ENCODE measurements around the gene GSTA1. TPM values are rescaled to one million over a fixed set of nuclear protein-coding genes. Genes with fewer than 3 reads are reported as not detected.
"Not testable (repeated sequence)": the region's sequence is repeated elsewhere in the genome, so short reads cannot be mapped to it uniquely, and the experiment has no call there.

The GSTA1 gene
- total RNA-seq, 6 experiments from 2014 or later, result 16.1 to 2,332 (median 522) TPM

DNA sequence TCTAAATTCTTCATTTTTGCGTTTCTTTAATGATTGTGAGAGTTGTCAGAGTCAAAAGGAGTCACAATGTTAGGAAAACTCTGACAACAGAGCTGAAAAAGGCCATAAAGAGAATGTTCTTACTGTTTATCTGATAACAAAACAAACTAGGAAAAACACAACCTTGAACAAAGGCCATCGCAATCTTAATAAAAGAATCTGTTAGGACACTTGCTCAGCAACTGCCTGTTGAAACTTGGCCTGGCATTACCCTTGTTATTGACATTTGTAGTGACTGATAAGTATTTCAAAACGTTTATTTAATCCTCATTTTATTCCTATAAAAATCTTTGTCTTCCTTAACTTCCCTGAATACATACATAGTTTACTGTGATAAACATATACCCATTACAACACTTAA is 15.7 kb downstream of the GSTA1 start:
- intact Hi-C loops (cut with DNase I), result no loop called here
- no peak for TF ChIP-seq POLR2A (IDR thresholded peaks at IDR 0.05)
- TF ChIP-seq, protein P1, sequence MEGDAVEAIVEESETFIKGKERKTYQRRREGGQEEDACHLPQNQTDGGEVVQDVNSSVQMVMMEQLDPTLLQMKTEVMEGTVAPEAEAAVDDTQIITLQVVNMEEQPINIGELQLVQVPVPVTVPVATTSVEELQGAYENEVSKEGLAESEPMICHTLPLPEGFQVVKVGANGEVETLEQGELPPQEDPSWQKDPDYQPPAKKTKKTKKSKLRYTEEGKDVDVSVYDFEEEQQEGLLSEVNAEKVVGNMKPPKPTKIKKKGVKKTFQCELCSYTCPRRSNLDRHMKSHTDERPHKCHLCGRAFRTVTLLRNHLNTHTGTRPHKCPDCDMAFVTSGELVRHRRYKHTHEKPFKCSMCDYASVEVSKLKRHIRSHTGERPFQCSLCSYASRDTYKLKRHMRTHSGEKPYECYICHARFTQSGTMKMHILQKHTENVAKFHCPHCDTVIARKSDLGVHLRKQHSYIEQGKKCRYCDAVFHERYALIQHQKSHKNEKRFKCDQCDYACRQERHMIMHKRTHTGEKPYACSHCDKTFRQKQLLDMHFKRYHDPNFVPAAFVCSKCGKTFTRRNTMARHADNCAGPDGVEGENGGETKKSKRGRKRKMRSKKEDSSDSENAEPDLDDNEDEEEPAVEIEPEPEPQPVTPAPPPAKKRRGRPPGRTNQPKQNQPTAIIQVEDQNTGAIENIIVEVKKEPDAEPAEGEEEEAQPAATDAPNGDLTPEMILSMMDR (IDR thresholded peaks at IDR 0.05), result no peak
- peak overlapping the region in 2 of 3 donors; percentile 65 to 96 for H3K27ac ChIP-seq
- WGBS (ENCODE audit: insufficient coverage, low coverage, low lambda C conversion rate, missing lambda C conversion rate), result 26% methylated on average over 3 of the region's 3 CpGs
- peak overlapping the region; percentile 2 to 63 (median 53) for H3K4me3 ChIP-seq
- H3K9me3 ChIP-seq, result no peaks in the 10 kb centered on the region
- DNase-seq (no peak), ATAC-seq (peak; percentile 31 to 82 (median 71))
- no peaks in the 10 kb centered on the region for H3K27me3 ChIP-seq
- peaks cover 0 to 7% (median 0%) of the 10 kb centered on the region in 4 donors for H3K4me1 ChIP-seq
- peaks cover 0 to 15% (median 3%) of the 10 kb centered on the region in 4 donors for H3K36me3 ChIP-seq

DNA sequence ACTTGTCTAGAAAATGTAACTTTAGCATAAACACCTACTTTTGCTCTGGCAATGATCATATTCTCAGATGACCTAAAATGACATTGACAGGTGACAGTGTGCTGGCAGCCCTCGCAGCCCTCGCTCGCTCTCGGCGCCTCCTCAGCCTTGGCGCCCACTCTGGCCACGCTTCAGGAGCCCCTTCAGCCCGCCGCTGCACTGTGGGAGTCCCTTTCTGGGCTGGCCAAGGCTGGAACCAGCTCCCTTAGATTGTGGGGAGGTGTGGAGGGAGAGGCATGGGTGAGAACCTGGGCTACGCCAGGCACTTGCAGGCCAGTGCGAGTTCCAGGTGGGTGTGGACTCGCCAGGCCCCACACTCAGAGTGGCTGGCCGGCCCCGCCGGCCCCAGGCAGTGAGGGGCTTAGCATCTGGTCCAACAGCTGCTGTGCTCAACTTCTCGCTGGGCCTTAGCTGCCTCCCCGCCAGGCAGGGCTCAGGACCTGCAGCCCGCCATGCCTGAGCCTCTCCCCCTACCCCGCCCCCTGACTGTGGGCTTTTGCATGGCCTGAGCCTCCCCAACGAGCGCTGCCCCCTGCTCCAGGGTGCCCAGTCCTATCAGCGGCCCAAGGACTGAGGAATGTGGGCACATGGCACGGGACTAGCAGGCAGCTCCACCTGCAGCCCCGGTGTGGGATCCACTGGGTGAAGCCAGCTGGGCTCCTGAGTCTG is 17.2 kb downstream of the GSTA1 start:
- WGBS (ENCODE audit: insufficient coverage, low coverage, low lambda C conversion rate, missing lambda C conversion rate), result 65% methylated on average over 2 of the region's 24 CpGs
- H3K27ac ChIP-seq, result peak overlapping the region in 1 of 3 donors; percentile 45
- H3K9me3 ChIP-seq, result no peaks in the 10 kb centered on the region
- DNase-seq (peak in 1 of 3 donors; percentile 53), ATAC-seq (no peak)
- no peak overlapping the region for H3K4me3 ChIP-seq
- TF ChIP-seq, protein P1 (IDR thresholded peaks at IDR 0.05), result no peak
- TF ChIP-seq POLR2A (IDR thresholded peaks at IDR 0.05), result no peak
- intact Hi-C loops (cut with DNase I), result no loop called here
- peaks cover 0 to under 1% (median 0%) of the 10 kb centered on the region in 4 donors for H3K36me3 ChIP-seq
- H3K27me3 ChIP-seq, result no peaks in the 10 kb centered on the region
- peaks cover 0 to 7% (median 0%) of the 10 kb centered on the region in 4 donors for H3K4me1 ChIP-seq

DNA sequence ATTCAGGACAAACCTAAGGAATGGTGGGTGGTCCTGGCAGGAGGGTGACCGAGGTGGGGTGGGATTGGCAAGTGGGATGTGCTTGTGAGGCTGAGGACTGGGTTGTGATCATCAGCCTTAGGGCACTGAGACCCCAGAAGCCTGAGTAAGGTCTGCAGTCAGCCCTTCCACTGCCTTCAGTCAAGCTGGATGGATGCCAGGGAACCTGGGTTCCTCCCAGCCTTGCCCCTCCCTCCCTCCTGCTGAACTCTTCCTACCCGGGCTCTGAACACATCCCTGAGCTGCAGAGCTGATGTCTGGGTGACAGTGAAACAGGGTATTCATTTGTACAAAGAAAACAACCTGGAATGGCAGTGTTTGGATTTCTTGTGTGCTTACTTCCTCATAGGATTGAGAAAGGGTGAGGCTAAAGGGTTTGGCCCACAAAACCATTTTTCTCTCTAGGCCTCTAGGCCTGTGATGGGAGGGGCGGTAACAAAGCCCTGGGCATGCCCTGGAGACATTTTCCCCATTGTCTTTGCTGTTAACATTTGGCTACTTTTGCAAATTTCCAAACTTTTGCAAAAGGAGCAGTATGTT is 20.8 kb downstream of the GSTA1 start:
- H3K9me3 ChIP-seq; H3K27ac ChIP-seq; intact Hi-C loops (cut with DNase I); H3K36me3 ChIP-seq; H3K27me3 ChIP-seq; H3K4me3 ChIP-seq; H3K4me1 ChIP-seq; DNase-seq: not testable (repeated sequence)
- 50% methylated on average over 2 of the region's 3 CpGs for WGBS (ENCODE audit: insufficient coverage, low coverage, low lambda C conversion rate, missing lambda C conversion rate)
- ATAC-seq, result peak in 1 of 4 donors; percentile 48

DNA sequence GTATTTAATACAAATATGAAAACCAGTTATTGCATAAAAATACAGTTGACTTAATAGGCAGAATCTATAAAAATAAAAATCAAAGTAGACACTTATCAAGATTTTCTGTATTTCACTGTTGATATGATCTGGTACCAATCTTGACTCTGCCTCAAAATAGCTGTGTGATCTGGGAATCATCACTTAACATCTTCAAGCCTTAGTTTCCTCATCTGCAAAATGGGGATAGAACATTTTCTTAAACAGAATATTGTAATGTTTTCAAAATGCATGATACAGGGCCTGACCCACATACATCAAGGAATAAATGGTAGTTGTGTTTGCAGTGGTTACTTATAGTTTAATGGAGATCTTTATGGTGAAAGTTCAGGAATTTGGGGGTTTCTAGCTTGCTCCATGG is 21.4 kb downstream of the GSTA1 start:
- intact Hi-C loops (cut with DNase I), result not testable (repeated sequence)

DNA sequence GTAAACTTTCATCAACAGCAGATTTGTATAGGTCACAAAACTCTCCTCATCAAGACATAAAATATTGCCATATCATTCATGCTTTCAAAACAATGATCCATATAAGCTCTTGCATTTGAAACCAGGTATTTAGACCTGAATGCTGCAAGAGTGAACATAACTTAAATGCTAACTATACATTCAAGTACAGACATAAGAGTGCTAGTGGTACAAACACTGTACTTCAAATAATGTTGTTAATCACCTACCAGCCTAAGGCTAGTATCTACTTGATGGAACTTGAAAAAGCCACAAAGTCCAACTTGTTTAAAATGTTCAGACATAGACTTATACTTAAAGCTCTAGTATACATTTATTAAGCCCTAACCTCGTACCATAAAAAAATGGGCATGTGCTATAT is 24.4 kb downstream of the GSTA1 start:
- 77% methylated on average over 1 of the region's 1 CpG for WGBS (ENCODE audit: insufficient coverage, low coverage, low lambda C conversion rate, missing lambda C conversion rate)
- no peaks in the 10 kb centered on the region for H3K9me3 ChIP-seq
- no peaks in the 10 kb centered on the region for H3K27me3 ChIP-seq
- TF ChIP-seq POLR2A (IDR thresholded peaks at IDR 0.05), result no peak
- TF ChIP-seq, protein P1 (IDR thresholded peaks at IDR 0.05), result no peak
- H3K27ac ChIP-seq, result no peak overlapping the region
- DNase-seq (no peak), ATAC-seq (no peak)
- H3K4me3 ChIP-seq, result no peak overlapping the region
- H3K4me1 ChIP-seq, result no peaks in the 10 kb centered on the region
- H3K36me3 ChIP-seq, result no peaks in the 10 kb centered on the region
- intact Hi-C loops (cut with DNase I), result no loop called here

More for the DNA sequence above, 21.4 kb downstream of the GSTA1 start:
- ATAC-seq, H3K27ac ChIP-seq, H3K4me3 ChIP-seq, H3K4me1 ChIP-seq, H3K9me3 ChIP-seq, DNase-seq, H3K27me3 ChIP-seq, H3K36me3 ChIP-seq: not testable (repeated sequence)

DNA sequence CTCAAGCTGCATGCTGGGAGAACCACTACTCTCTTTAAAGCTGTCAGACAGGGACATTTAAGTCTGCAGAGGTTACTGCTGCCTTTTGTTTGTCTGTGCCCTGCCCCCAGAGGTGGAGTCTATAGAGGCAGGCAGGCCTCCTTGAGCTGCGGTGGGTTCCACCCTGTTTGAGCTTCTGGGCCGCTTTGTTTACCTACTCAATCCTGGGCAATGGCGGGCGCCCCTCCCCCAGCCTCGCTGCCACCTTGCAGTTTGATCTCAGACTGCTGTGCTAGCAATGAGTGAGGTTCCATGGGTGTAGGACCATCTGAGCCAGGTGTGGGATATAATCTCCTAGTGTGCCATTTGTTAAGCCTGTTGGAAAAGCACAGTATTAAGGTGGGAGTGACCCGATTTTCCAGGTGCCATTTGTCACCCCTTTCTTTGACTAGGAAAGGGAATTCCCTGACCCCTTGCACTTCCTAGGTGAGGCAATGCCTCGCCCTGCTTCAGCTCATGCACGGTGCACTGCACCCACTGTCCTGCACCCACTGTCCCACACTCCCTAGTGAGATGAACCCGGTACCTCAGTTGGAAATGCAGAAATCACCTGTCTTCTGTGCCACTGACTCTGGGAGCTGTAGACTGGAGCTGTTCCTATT is 26.8 kb downstream of the GSTA1 start:
- H3K9me3 ChIP-seq; H3K27ac ChIP-seq; H3K4me3 ChIP-seq; H3K27me3 ChIP-seq; H3K36me3 ChIP-seq; DNase-seq; ATAC-seq; intact Hi-C loops (cut with DNase I); H3K4me1 ChIP-seq: not testable (repeated sequence)
- no CpG with 5 or more reads among the region's 9 CpGs for WGBS (ENCODE audit: insufficient coverage, low coverage, low lambda C conversion rate, missing lambda C conversion rate)

DNA sequence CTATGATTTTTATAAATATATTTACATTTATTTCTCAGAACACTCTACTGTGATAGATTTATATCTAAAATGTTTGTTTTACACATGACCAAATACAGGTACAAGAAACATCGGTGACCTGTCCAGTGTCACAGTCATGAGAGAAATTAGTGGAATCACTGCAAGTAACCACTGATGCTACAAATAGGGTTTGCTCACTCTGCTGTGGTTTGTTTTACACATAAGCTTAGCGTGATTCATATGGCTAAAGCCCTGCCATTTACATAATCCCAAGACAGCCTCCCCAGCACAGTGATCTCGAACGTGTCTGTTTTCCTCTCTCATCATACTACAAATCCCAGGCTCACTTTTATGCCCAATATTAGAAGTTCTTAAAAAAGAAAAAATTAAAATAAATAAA is 34.2 kb downstream of the GSTA1 start:
- H3K36me3 ChIP-seq; ATAC-seq; H3K4me1 ChIP-seq; DNase-seq; intact Hi-C loops (cut with DNase I); H3K27ac ChIP-seq; H3K4me3 ChIP-seq; H3K9me3 ChIP-seq; H3K27me3 ChIP-seq: not testable (repeated sequence)
- 83% methylated on average over 4 of the region's 4 CpGs for WGBS (ENCODE audit: insufficient coverage, low coverage, low lambda C conversion rate, missing lambda C conversion rate)

DNA sequence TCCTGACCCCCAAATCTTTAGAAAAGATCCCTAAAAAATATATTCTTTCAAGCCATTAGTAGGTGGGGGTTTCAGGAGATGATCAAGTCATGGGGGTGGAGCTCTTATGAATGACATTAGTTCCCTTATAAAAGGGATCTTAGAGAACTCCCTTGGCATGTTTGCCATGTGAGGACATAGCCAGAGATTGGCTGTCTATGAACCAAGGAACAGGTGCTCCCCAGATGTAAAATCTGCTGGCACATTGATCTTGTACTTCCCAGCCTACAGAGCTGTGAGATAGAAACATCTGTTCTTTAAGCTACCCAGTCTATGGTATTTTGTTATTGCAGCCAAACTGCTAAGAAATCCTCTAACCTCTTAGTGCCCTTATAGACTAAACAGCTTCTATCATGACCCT is 36.0 kb downstream of the GSTA1 start:
- ATAC-seq; H3K27ac ChIP-seq; H3K27me3 ChIP-seq; intact Hi-C loops (cut with DNase I); H3K36me3 ChIP-seq; H3K9me3 ChIP-seq; H3K4me3 ChIP-seq; H3K4me1 ChIP-seq; DNase-seq: not testable (repeated sequence)

Data from right lobe of liver (tissue), 6 donors.